NB4 (cell line): ENCODE results near the gene JAKMIP3.

ENCODE experiments used
- MYC ChIP-seq: IDR thresholded peaks from 2 replicates; pipeline ENCODE4 v1.6.1; 2011; ENCODE audit warnings: low read depth, low read length
- POLR2A ChIP-seq: IDR thresholded peaks from 2 replicates; pipeline ENCODE4 v1.6.1; 2011; ENCODE audit warnings: mild to moderate bottlenecking; ENCODE audit not compliant: insufficient read length; ENCODE audit errors: extremely low read depth
- TF ChIP-seq, protein P1 (sequence below): IDR thresholded peaks from one replicate; pipeline ENCODE4 v1.5.1; 2012; ENCODE audit warnings: low read depth, low read length
- TF ChIP-seq, protein P2 (sequence below): IDR thresholded peaks from 2 replicates; pipeline ENCODE4 v1.6.1; 2011; ENCODE audit warnings: low read depth, low read length

DNA sequence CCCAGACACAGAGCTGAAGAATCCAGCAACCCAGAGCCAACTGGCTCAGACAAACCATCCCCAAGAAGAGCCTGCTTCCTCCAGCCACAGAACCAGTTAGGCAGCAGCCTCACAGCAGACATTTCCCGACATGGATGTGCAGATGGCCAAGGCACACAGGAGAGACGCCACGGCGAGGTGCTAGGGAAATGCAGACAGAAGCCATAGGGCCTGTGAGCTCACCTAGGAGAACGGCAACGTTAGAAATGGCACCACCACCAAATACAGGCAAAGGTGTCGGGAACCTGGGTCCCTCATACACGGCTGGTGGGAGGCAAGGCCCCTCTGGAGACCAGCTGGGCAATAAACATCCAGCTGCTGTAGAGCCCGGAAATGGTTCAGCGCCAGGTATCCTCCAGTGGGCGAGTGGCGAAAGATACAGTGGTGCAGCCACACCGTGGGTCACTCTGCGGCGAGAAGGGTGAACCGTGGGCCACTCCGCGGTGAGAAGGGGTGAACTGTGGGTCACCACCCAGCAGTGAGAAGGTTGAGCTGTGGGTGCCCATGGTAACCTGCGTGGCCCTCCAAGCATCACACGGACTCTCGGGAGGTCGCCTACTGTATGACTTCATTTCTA is 31.2 kb downstream of the JAKMIP3 start:
- TF ChIP-seq, protein P1, sequence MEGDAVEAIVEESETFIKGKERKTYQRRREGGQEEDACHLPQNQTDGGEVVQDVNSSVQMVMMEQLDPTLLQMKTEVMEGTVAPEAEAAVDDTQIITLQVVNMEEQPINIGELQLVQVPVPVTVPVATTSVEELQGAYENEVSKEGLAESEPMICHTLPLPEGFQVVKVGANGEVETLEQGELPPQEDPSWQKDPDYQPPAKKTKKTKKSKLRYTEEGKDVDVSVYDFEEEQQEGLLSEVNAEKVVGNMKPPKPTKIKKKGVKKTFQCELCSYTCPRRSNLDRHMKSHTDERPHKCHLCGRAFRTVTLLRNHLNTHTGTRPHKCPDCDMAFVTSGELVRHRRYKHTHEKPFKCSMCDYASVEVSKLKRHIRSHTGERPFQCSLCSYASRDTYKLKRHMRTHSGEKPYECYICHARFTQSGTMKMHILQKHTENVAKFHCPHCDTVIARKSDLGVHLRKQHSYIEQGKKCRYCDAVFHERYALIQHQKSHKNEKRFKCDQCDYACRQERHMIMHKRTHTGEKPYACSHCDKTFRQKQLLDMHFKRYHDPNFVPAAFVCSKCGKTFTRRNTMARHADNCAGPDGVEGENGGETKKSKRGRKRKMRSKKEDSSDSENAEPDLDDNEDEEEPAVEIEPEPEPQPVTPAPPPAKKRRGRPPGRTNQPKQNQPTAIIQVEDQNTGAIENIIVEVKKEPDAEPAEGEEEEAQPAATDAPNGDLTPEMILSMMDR: no peak
- TF ChIP-seq, protein P2, sequence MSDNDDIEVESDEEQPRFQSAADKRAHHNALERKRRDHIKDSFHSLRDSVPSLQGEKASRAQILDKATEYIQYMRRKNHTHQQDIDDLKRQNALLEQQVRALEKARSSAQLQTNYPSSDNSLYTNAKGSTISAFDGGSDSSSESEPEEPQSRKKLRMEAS: no peak
- no peak for TF ChIP-seq MYC
- no peak for TF ChIP-seq POLR2A
